Adrenal gland (tissue), 5 donors: ENCODE data around the gene TRIM24.
"Not testable (repeated sequence)": the region's sequence is repeated elsewhere in the genome, so short reads cannot be mapped to it uniquely, and the experiment has no call there.

Source experiments
- POLR2A ChIP-seq, 2 donors: fragments of 450-650 bp; IDR thresholded peaks; one replicate each; pipeline ENCODE4 v1.6.1; 2017; ENCODE audit warnings: antibody characterized with exemption in 2 of 2, mild to moderate bottlenecking in 2 of 2, moderate library complexity in 1 of 2
- TF ChIP-seq, protein P1 (sequence below), 6 experiments: fragments of 450-650 bp in 4 of 6; fragments of 200-600 bp in 2 of 6; sonication (generic) in 1 of 6; IDR thresholded peaks; 1 replicate in 5 of 6; 2 replicates in 1 of 6; pipeline versions ENCODE4 v1.5.1 to v1.8.0; 2016 to 2021; ENCODE audit warnings: antibody characterized with exemption in 6 of 6, mild to moderate bottlenecking in 2 of 6, moderate library complexity in 1 of 6
- donor health status: DM: no; HTN: no; CAD: no.

DNA sequence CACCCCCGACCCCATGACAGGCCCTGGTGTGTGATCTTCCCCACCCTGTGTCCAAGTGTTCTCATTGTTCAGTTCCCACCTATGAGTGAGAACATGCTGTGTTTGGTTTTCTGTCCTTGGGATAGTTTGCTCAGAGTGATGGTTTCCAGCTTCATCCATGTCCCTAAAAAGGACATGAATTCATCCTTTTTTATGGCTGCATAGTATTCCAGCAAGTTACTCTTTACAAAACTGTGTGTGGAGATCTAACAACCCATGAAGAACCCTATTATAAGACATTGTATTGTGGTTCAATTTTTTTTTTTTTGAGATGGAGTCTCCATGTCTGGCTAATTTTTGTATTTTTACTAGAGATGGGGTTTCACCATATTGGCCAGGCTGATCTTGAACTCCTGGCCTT lies 41.7 kb upstream of the TRIM24 start:
- TF ChIP-seq POLR2A (IDR thresholded peaks at IDR 0.05) = not testable (repeated sequence)
- TF ChIP-seq, protein P1, sequence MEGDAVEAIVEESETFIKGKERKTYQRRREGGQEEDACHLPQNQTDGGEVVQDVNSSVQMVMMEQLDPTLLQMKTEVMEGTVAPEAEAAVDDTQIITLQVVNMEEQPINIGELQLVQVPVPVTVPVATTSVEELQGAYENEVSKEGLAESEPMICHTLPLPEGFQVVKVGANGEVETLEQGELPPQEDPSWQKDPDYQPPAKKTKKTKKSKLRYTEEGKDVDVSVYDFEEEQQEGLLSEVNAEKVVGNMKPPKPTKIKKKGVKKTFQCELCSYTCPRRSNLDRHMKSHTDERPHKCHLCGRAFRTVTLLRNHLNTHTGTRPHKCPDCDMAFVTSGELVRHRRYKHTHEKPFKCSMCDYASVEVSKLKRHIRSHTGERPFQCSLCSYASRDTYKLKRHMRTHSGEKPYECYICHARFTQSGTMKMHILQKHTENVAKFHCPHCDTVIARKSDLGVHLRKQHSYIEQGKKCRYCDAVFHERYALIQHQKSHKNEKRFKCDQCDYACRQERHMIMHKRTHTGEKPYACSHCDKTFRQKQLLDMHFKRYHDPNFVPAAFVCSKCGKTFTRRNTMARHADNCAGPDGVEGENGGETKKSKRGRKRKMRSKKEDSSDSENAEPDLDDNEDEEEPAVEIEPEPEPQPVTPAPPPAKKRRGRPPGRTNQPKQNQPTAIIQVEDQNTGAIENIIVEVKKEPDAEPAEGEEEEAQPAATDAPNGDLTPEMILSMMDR (IDR thresholded peaks at IDR 0.05) = not testable (repeated sequence)
